Neural cell (in vitro differentiated cells): ENCODE measurements around the gene PERM1. TPM values are rescaled to one million over a fixed set of nuclear protein-coding genes. Genes with fewer than 3 reads are reported as not detected.

Experiments used
- H2AFZ ChIP-seq: fragments of 200-600, 300-800 bp; sonication (generic), shearing (Covaris generic); 2 replicates; pipeline ENCODE4 v1.6.0; 2014; ENCODE audit warnings: low read depth, mild to moderate bottlenecking, antibody characterized with exemption, low read length, moderate library complexity
- H3F3A ChIP-seq: fragments of 200-600 bp; shearing (Covaris generic); 2 replicates; pipeline ENCODE4 v1.6.1; 2016; ENCODE audit warnings: mild to moderate bottlenecking, moderate library complexity, mixed read lengths, antibody characterized with exemption, low read length; ENCODE audit not compliant: insufficient read depth, poor library complexity, severe bottlenecking
- H3K27ac ChIP-seq: fragments of 200-600, 300-800 bp; sonication (generic), shearing (Covaris generic); 2 replicates; pipeline ENCODE4 v1.5.1; 2014; ENCODE audit warnings: mild to moderate bottlenecking, low read length, moderate library complexity
- H3K27me3 ChIP-seq: fragments of 300-800, 200-600 bp; sonication (generic), shearing (Covaris generic); 2 replicates; pipeline ENCODE4 v1.6.0; 2014; ENCODE audit warnings: mild to moderate bottlenecking, low read depth, low read length, moderate library complexity; ENCODE audit not compliant: insufficient read depth
- H3K36me3 ChIP-seq: fragments of 300-800, 200-600 bp; sonication (generic), shearing (Covaris generic); 2 replicates; pipeline ENCODE4 v1.5.1; 2014; ENCODE audit warnings: mild to moderate bottlenecking, antibody characterized with exemption, low read length, moderate library complexity; ENCODE audit not compliant: insufficient read depth
- H3K4me2 ChIP-seq: fragments of 300-800, 200-600 bp; sonication (generic), shearing (Covaris generic); 2 replicates; pipeline ENCODE4 v1.6.0; 2014; ENCODE audit warnings: mild to moderate bottlenecking, low read length
- H3K4me3 ChIP-seq: fragments of 300-800, 200-600 bp; sonication (generic), shearing (Covaris generic); 2 replicates; pipeline ENCODE4 v1.5.1; 2014; ENCODE audit warnings: mild to moderate bottlenecking, low read length, moderate library complexity
- H3K79me2 ChIP-seq: fragments of 200-600 bp; shearing (Covaris generic); replicated peaks from 2 replicates; pipeline ENCODE4 v1.6.0; 2014; ENCODE audit warnings: mild to moderate bottlenecking, low read length, moderate library complexity; ENCODE audit not compliant: insufficient read depth
- H3K9ac ChIP-seq: fragments of 300-800, 200-600 bp; sonication (generic), shearing (Covaris generic); 2 replicates; pipeline ENCODE4 v1.6.1; 2016; ENCODE audit warnings: mild to moderate bottlenecking, low read length, mixed read lengths
- H3K9me2 ChIP-seq: fragments of 200-600 bp; shearing (Covaris generic); 2 replicates; pipeline ENCODE4 v1.6.1; 2016; ENCODE audit warnings: mild to moderate bottlenecking, low read length, mixed read lengths; ENCODE audit not compliant: insufficient read depth
- H3K9me3 ChIP-seq: fragments of 200-600, 300-800 bp; sonication (generic), shearing (Covaris generic); 2 replicates; pipeline ENCODE4 v1.6.1; 2016; ENCODE audit warnings: mild to moderate bottlenecking, mixed run types, low read length, moderate library complexity, mixed read lengths
- H4K20me1 ChIP-seq: fragments of 200-600 bp; shearing (Covaris generic); 2 replicates; pipeline ENCODE4 v1.6.1; 2016; ENCODE audit warnings: mild to moderate bottlenecking, mixed run types; ENCODE audit not compliant: insufficient read depth
- CTCF ChIP-seq: fragments of 450-650 bp; IDR thresholded peaks from 2 replicates; pipeline ENCODE4 v1.5.1; 2014; ENCODE audit warnings: antibody characterized with exemption, mild to moderate bottlenecking, moderate library complexity; ENCODE audit not compliant: poor library complexity, severe bottlenecking
- EP300 ChIP-seq: fragments of 450-650 bp; conservative IDR thresholded peaks from 2 replicates; pipeline ENCODE4 v1.6.1; 2014; ENCODE audit warnings: antibody characterized with exemption, mild to moderate bottlenecking, moderate library complexity; ENCODE audit not compliant: poor library complexity, severe bottlenecking
- EZH2 ChIP-seq: fragments of 200-600, 300-800 bp; shearing (Covaris generic), sonication (generic); IDR thresholded peaks from 2 replicates; pipeline ENCODE4 v1.6.1; 2014; ENCODE audit warnings: antibody characterized with exemption, low read length, borderline replicate concordance, mild to moderate bottlenecking; ENCODE audit not compliant: insufficient read depth, poor library complexity, severe bottlenecking
- MXI1 ChIP-seq: fragments of 450-650 bp; conservative IDR thresholded peaks from 2 replicates; pipeline ENCODE4 v1.6.1; 2014; ENCODE audit warnings: antibody characterized with exemption, mild to moderate bottlenecking; ENCODE audit not compliant: poor library complexity, severe bottlenecking
- POLR2AphosphoS5 ChIP-seq: IDR thresholded peaks from 2 replicates; pipeline ENCODE4 v1.6.1; 2012
- RAD21 ChIP-seq: fragments of 450-650 bp; conservative IDR thresholded peaks from 2 replicates; pipeline ENCODE4 v1.6.1; 2014; ENCODE audit warnings: antibody characterized with exemption, mild to moderate bottlenecking, moderate library complexity
- REST ChIP-seq: IDR thresholded peaks from 2 replicates; pipeline ENCODE4 v1.6.1; 2012; ENCODE audit warnings: borderline replicate concordance
- SMC3 ChIP-seq: fragments of 450-650 bp; conservative IDR thresholded peaks from 2 replicates; pipeline ENCODE4 v1.6.1; 2014; ENCODE audit warnings: antibody characterized with exemption, mild to moderate bottlenecking, moderate library complexity; ENCODE audit not compliant: poor library complexity
- TAF1 ChIP-seq: IDR thresholded peaks from 2 replicates; pipeline ENCODE4 v1.6.1; 2012; ENCODE audit warnings: low read depth
- polyA plus RNA-seq: library from polyadenylated mRNA; depleted of rRNA; stranded (reverse); fragments of >200 nt; gene quantifications from 2 replicates; pipeline ENCODE4 v1.2.3, GENCODE V29; 2014

Gene PERM1
- polyA plus RNA-seq, 1 donor from 2014 or later: not detected

GRCh38 chr1:963746-964525 lies 18.0 kb downstream of the PERM1 start:
- H3K27ac ChIP-seq: no peak overlapping the region
- H3K36me3 ChIP-seq: no peaks in the 10 kb centered on the region
- peaks cover 36% of the 10 kb centered on the region for H3K27me3 ChIP-seq
- no peaks in the 10 kb centered on the region for H3K9me2 ChIP-seq
- H3K4me3 ChIP-seq: no peak overlapping the region
- H3K4me2 ChIP-seq: no peak overlapping the region
- H3F3A ChIP-seq: no peaks in the 10 kb centered on the region
- no peak overlapping the region for H2AFZ ChIP-seq
- H3K9ac ChIP-seq: no peak overlapping the region
- TF ChIP-seq RAD21 (no peak), POLR2AphosphoS5 (no peak), SMC3 (no peak), CTCF (no peak), TAF1 (no peak), EZH2 (no peak), EP300 (no peak), REST (no peak), MXI1 (no peak)
- peaks cover under 1% of the 10 kb centered on the region for H3K79me2 ChIP-seq
- H3K9me3 ChIP-seq: no peaks in the 10 kb centered on the region
- H4K20me1 ChIP-seq: no peaks in the 10 kb centered on the region

- no peak overlapping the region for H3K27ac ChIP-seq
- H4K20me1 ChIP-seq: no peaks in the 10 kb centered on the region
- no peaks in the 10 kb centered on the region for H3K36me3 ChIP-seq
- H3K27me3 ChIP-seq: peaks cover 29% of the 10 kb centered on the region
- TF ChIP-seq MXI1: no peak
- no peak for TF ChIP-seq POLR2AphosphoS5
- no peak for TF ChIP-seq RAD21
- no peak for TF ChIP-seq EP300
- TF ChIP-seq CTCF: no peak
- no peak for TF ChIP-seq EZH2
- TF ChIP-seq TAF1: no peak
- TF ChIP-seq REST: no peak
- TF ChIP-seq SMC3: no peak
- H3F3A ChIP-seq: no peaks in the 10 kb centered on the region
- H2AFZ ChIP-seq: no peak overlapping the region
- H3K9ac ChIP-seq: no peak overlapping the region
- H3K79me2 ChIP-seq: peaks cover 7% of the 10 kb centered on the region
- H3K9me2 ChIP-seq: no peaks in the 10 kb centered on the region
- H3K4me3 ChIP-seq: no peak overlapping the region
- H3K9me3 ChIP-seq: no peaks in the 10 kb centered on the region
- H3K4me2 ChIP-seq: no peak overlapping the region
Measured at GRCh38 chr1:963301-963651, 18.6 kb downstream of the PERM1 start.
